Heart right ventricle (tissue), 16 donors: ENCODE data around the gene PCTP. TPM values are rescaled to one million over a fixed set of nuclear protein-coding genes. Genes with fewer than 3 reads are reported as not detected.

Source experiments
- ATAC-seq, 8 donors: fragments of 200-7000 bp; cut with Tn5 transposase; one replicate each; pipeline ENCODE4 v1.9.1; 2020; ENCODE audit warnings: mild to moderate bottlenecking in 8 of 8, moderate library complexity in 8 of 8, moderate number of reproducible peaks in 1 of 8
- DNase-seq, 2 donors: peaks; one replicate each; pipeline ENCODE4 v3.0.0-alpha.2; 2020
- H3K27ac ChIP-seq, 10 donors: fragments of 200-600 bp; sonication (generic) in 2 of 10; one replicate each; pipeline versions ENCODE4 v1.5.0 to v1.8.0; 2020 to 2022; ENCODE audit warnings: mild to moderate bottlenecking in 3 of 10
- H3K27me3 ChIP-seq, 7 donors: fragments of 200-600 bp; one replicate each; pipeline ENCODE4 v1.8.0; 2021 to 2022; ENCODE audit warnings: mild to moderate bottlenecking in 2 of 7
- H3K36me3 ChIP-seq, 9 donors: fragments of 200-600 bp; sonication (generic) in 1 of 9; one replicate each; pipeline versions ENCODE4 v1.5.0 to v1.8.0; 2020 to 2022; ENCODE audit warnings: mild to moderate bottlenecking in 2 of 9
- H3K4me1 ChIP-seq, 9 donors: fragments of 200-600 bp; sonication (generic) in 1 of 9; one replicate each; pipeline versions ENCODE4 v1.5.0 to v1.8.0; 2020 to 2022; ENCODE audit warnings: mild to moderate bottlenecking in 4 of 9
- H3K4me3 ChIP-seq, 10 donors: fragments of 200-600 bp; sonication (generic) in 2 of 10; one replicate each; pipeline versions ENCODE4 v1.5.0 to v1.8.0; 2020 to 2022; ENCODE audit warnings: mild to moderate bottlenecking in 7 of 10, moderate library complexity in 2 of 10
- H3K9me3 ChIP-seq, 11 donors: fragments of 200-600 bp in 10 of 11; sonication (generic) in 2 of 11; one replicate each; pipeline versions ENCODE4 v1.5.0 to v1.8.0; 2013 to 2022; ENCODE audit warnings: mild to moderate bottlenecking in 2 of 11, control low read depth in 1 of 11, moderate library complexity in 1 of 11
- CTCF ChIP-seq, 9 donors: fragments of 200-600 bp; sonication (generic) in 2 of 9; IDR thresholded peaks; one replicate each; pipeline versions ENCODE4 v1.5.0 to v1.8.0; 2021 to 2022; ENCODE audit warnings: antibody characterized with exemption in 9 of 9, mild to moderate bottlenecking in 5 of 9, moderate library complexity in 1 of 9
- WGBS, 2 donors: extraction: QIAGEN DNeasy Blood & Tissue Kit; methylation state at CpG; one replicate each; pipeline ENCODE4 v1.1.7; 2013; ENCODE audit warnings: inconsistent platforms in 1 of 2; 5-methylcytosine and 5-hydroxymethylcytosine counted together
- intact Hi-C, 10 donors: fragments of 100-400 bp; cut with DNase I; formaldehyde crosslinking; loops; one replicate each; pipeline versions ENCODE4 v1.11.1 to v1.14.2; 2022
- polyA plus RNA-seq, 2 donors: library from polyadenylated mRNA; stranded (reverse); fragments of 200-250 nt; gene quantifications; one replicate each; pipeline ENCODE4 v1.2.3, GENCODE V29; 2013
- total RNA-seq, 10 donors: library from RNA; stranded (reverse); fragmentation: NEBNext Ultra II Directional in 3 of 10; extraction: Animal tissue kit (Norgen Biotek cat#: 25700) in 3 of 10; gene quantifications; one replicate each; pipeline versions ENCODE4 v1.2.1 to v1.2.4, GENCODE V29; 2021 to 2023
- donor health status: Arrhythmogenic right ventricular cardiomyopathy.
- donor health status: ischemic (EF 13 %, LVEDD 7.1; RV severe dilation, severe dysfunction).
- donor health status: healthy with polysubstance abuse.
- donor health status: DM: no; HTN: yes; CAD: no.
- donor health status: DM: no; HTN: no; CAD: no.
- donor health status: ischemic (EF 25% LVEDD 6.9; RV normal size, moderate dysfunction).
- donor health status: ischemic (EF 25% LVEDD 5.7; RV mildly dilated, moderate dysfunction).
- donor health status: healthy.
- donor health status: DM: yes; HTN: yes; CAD: no.
- donor health status: Ischemic cardiomyopathy.
- donor health status: ischemic (EF 35%, LVEDD 5.7; RV mildly dilated, moderate dysfunction).
- donor health status: nonischemic (EF 11% LVEDD 7.7; RV severe dilation, severe dysfunction).
- donor health status: DM: yes; HTN: yes; CAD: no.
- donor health status: PGD.
- donor health status: ischemic (EF 29% LVEDD 5.4; RV normal size, mild dysfunction).
- donor health status: nonischemic (EF 23%, LVEDD 6.1; RV moderate dilation, normal function).

PCTP gene
- total and polyA plus RNA-seq, 12 donors, result 11.8 to 23.3 (median 18.5) TPM

- Histone ChIP-seq H3K36me3 (no peaks in the 10 kb centered on the region), H3K9me3 (peaks cover 0 to 15% (median 4%) of the 10 kb centered on the region in 11 donors), H3K4me3 (no peak overlapping the region), H3K4me1 (peaks cover 0 to 3% (median 0%) of the 10 kb centered on the region in 9 donors), H3K27me3 (no peaks in the 10 kb centered on the region), H3K27ac (peak overlapping the region in 1 of 10 donors; percentile 36)
- 57 to 60% methylated on average over 4 of the region's 4 CpGs for WGBS, 2 donors
- ATAC-seq, result peak in 1 of 8 donors; percentile 45
- TF ChIP-seq CTCF (IDR thresholded peaks at IDR 0.05), result no peak
- intact Hi-C loops, result loop anchor here in 1 of 10 donors (5.0 kb wide), 1 partner anchor 295 kb away; no protein-coding TSS in a partner anchor
- no peak for DNase-seq
These were observed 71.2 kb downstream of the PCTP start for GRCh38 chr17:55822028-55822427.

- peak in 7 of 9 donors; percentile 27 to 55 (median 45) for TF ChIP-seq CTCF (IDR thresholded peaks at IDR 0.05)
- intact Hi-C loops, result loop anchor here in 6 of 10 donors (1.0 to 5.0 kb wide), 5 partner anchors 48 to 299 kb away; no protein-coding TSS in a partner anchor
- Histone ChIP-seq H3K36me3 (no peaks in the 10 kb centered on the region), H3K27ac (no peak overlapping the region), H3K4me3 (no peak overlapping the region), H3K4me1 (peaks cover 0 to 3% (median 0%) of the 10 kb centered on the region in 9 donors), H3K9me3 (peaks cover 0 to 10% (median 4%) of the 10 kb centered on the region in 11 donors), H3K27me3 (no peaks in the 10 kb centered on the region)
- 65 to 82% methylated on average over 2 of the region's 2 CpGs for WGBS, 2 donors
- ATAC-seq (no peak), DNase-seq (no peak)
These were observed 74.4 kb downstream of the PCTP start for GRCh38 chr17:55825213-55825612.

Other genes with a start within 250 kb of the PCTP start
- not detected for gene SMIM36, start 239.6 kb upstream of the PCTP start, total RNA-seq
- not detected for gene SMIM36, start 239.6 kb upstream of the PCTP start, polyA plus RNA-seq
- 10 to 100 TPM in 1 of 10 donors, 1 to 10 TPM in 9; 1.6 to 12.1 (median 5.7) TPM for gene TMEM100, start 28.2 kb upstream of the PCTP start, total RNA-seq
- gene TMEM100, start 28.2 kb upstream of the PCTP start, polyA plus RNA-seq, result 1 to 10 TPM; 6.4 to 8.3 TPM